Activated CD4-positive, alpha-beta T cell treated with anti-CD3 and anti-CD28 coated beads, Interleukin-2, amount 50 U/mL, for 48 hours (primary cell): ENCODE measurements around the gene PDE8B.
"Not testable (repeated sequence)": the region's sequence is repeated elsewhere in the genome, so short reads cannot be mapped to it uniquely, and the experiment has no call there.

Experiments
- DNase-seq, 2 experiments: peaks; one replicate each; pipeline ENCODE4 v3.0.0-alpha.2; 2020

Gene PDE8B

DNA sequence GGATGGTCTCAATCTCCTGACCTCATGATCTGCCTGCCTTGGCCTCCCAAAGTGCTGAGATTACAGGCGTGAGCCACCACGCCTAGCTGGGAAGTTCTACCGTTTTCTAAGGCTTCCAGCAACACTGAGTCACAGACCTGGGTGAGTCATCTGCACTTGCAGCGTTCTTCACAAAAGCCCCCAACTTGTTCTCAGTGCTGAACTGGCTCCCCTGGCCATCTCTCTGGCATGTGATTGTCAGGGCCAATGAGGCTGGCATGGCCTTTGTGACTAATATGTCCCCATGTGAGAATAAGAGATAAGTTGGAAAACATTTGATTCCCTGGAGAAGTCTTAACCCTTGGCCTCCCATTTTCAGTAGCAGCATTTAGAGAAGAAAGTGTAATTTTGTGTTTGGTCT, 157.3 kb downstream of the PDE8B start:
- DNase-seq = peak; percentile 12 to 20

DNA sequence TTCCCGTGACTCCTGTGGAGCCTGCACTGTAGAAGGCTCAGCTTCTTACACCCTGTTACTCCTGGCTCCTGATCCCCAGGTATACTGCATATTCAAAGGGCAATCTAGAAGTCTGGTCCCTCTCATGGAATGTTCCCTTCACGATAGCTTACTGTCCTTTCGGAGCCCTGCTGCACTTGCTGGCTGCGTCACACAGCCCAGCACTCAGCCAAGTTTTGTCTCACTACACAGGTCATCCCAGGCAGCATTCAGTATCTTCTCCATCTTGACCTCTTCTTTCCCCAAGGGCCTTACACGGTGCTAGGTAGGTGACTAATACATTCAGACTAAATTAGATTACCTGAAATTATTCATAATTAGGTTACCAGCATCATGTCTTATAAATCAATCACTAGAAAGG, 157.9 kb downstream of the PDE8B start:
- DNase-seq = no peak

DNA sequence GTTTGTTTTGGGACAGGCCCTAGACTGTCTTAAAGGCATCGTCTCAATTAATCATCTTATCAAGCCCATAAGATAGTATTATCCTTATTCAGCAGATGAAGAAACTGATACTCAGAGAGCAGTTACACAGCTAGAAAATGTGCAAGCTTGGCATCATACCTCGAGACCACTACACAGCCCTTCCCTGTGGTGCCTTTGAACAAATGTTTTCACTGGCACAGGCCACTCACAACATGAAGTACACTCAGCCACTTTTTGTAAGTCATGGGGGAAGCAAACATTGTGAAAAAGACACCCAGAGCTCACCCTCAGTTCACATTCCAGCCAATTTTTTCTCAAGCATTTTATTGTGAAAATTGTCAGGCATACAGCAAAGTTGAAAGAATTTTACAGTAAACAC, 159.1 kb downstream of the PDE8B start:
- DNase-seq = no peak

DNA sequence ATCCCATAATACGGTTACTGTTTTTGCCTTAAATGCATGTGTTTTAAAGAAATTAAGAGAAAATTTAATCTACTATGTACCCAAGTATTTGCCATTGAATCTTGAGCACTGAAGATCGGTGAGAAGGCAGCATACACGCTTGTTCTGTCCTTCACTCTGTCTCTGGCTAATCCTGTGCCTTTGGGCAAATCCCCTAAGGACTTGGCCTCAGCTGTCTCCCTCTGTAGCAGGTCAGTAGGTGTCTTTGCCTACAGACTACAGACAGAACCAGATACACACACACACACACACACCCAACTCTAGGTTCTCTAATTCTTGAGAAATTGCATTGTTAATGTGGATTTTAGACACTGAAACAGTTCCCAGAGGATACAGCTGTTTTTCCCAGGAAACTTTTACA, 164.2 kb downstream of the PDE8B start:
- no peak for DNase-seq

DNA sequence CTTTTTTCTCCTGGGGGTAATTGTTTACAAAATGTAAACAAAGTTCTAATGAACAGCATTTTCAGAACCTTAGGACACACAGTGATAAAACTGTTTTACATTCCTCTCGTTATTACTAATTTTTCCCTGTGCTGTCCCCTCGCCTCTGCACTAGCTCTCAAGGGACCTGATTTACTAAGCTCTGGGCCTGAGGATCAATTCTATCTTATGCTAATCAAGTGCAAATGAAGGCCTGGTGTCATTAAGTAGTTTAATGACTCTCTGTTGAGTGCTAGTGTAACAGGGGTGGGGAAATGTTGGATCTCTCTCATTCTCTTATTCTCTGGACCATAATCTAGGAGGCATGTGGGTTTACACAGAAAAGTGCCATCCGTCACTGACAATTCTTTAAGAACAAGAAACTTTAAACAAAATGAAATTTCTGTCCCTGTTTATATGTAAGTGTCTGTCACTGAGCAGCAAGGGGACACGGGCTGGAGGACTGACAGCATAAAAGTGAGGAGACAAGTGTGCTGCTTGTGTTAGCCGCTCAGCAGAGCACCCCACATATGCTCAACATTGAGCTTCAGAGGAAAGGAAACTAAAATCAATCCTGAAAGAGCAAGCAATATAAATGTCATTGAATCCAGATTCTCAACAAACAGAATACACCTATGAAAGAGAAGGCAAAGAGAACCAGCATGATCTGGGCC, 166.3 kb downstream of the PDE8B start:
- no peak for DNase-seq

DNA sequence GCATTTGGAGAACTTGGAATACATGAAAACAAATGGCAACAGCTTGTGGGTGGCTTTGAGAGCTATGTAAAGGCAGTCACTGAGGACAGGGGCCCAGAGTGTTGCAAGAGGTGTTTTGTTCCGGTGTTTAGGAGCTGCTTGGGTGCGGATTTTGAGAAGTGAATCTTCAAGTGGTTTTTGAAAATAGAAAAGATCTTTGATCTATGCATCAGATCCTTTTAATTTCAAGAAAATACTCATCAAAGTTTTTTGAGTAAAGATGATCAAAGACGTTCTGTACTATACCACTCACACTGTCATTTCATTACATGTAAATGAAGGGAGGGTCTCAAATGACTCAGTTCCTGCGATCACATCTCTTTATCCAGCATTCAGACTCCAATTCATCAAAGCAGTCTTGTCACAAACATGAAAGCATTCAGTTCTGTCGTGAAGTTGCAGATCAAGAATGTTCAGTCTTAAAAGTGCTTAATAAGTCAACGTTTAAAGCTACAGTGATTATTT, 169.1 kb downstream of the PDE8B start:
- DNase-seq = peak; percentile 53 to 67

DNA sequence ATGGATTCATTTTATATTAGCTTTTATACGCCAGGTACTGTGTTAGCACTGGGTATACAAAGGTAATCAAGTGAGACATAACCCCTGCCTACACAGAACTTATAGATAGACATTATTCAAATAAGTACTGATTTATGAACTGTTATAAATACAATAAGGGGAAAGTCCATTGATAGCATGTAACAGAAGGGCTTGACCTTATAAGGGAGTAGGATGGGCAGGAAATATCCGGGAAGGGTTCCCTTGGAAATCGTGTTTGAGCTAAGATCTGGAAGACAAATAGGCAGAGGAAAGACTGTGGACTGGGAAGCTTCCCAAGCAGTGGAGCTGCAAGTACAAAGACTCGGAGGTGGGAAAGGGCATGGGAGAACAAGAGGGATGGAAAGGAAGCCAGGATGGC, 170.2 kb downstream of the PDE8B start:
- DNase-seq = no peak

DNA sequence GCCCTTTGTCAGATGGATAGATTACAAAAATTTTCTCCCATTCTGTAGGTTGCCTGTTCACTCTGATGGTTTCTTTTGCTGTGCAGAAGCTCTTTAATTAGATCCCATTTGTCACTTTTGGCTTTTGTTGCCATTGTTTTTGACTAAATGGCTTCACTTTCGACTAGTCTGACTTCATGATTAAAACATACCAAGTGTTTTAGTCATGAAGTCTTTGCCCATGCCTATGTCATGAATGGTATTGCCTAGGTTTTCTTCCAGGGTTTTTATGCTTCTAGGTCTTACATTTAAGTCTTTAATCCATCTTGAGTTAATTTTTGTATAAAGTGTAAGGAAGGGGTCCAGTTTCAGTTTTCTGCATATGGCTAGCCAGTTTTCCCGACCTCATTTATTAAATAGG, 172.9 kb downstream of the PDE8B start:
- not testable (repeated sequence) for DNase-seq

DNA sequence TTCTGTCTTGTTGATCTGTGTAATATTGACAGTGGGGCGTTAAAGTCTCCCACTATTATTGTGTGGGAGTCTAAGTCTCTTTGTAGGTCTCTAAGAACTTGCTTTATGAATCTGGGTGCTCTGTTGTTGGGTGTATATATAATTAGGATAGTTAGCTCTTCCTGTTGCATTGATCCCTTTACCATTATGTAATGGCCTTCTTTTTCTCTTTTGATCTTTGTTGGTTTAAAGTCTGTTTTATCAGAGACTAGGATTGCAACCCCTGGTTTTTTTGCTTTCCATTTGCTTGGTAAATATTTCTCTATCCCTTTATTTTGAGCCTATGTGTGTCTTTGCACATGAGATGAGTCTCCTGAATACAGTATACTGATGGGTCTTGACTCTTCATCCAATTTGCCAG, 175.9 kb downstream of the PDE8B start:
- not testable (repeated sequence) for DNase-seq

DNA sequence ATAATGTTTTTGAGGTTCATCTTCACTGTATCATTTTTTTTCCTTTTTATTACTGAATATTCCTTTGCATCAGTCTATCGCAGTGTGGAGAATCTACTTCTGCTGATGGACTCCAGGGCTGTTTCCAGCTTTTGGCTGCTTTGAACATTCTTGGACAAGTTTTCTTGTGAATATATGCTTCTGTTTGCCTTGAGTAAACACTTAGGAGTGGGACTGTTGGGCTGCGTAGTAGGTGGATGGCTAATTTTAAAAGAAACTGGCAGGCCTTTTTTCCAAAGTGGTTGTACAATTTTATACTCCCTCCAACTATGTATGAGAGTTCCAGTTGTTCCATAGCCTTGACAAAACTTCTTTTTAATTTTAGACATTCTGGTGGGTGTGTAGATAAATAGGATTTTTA, 179.3 kb downstream of the PDE8B start:
- DNase-seq = no peak

DNA sequence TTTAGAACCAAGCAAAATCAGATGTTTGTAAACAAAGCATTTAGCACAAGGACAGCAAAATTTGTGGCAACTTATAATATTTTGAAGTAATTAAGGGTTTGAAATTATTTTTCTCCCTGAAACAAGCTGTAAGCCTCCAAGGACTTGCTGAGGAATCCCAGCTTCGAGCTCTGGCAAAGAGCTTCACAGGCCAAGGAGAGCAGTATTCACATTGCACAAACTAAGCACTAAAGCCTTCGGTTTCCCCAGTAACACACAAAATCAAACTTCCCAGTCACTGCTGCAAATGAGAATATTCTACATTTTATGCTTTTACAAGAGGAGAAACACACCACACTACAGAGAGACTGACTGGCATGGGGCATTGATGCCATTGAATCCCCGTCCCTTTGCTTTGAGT, 179.7 kb downstream of the PDE8B start:
- no peak for DNase-seq

DNA sequence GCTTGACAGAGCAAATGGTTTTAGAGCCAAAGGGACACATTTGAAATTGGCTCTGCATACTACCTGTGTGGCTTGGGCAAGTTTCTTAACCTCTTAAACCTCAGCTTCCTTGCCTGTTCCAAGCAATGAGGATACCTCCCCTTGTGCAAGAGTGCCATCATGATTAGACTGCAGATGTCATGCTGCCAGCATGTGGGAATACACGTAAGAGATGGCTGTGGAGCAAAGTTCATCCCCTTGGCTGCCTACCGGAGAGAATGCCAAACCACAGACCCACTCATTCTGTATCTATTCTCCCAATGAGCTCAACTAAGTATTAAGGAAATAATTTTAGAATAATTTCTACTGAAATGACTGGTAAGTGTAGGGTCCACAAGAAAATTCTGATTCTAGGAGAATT, 180.3 kb downstream of the PDE8B start:
- no peak for DNase-seq

DNA sequence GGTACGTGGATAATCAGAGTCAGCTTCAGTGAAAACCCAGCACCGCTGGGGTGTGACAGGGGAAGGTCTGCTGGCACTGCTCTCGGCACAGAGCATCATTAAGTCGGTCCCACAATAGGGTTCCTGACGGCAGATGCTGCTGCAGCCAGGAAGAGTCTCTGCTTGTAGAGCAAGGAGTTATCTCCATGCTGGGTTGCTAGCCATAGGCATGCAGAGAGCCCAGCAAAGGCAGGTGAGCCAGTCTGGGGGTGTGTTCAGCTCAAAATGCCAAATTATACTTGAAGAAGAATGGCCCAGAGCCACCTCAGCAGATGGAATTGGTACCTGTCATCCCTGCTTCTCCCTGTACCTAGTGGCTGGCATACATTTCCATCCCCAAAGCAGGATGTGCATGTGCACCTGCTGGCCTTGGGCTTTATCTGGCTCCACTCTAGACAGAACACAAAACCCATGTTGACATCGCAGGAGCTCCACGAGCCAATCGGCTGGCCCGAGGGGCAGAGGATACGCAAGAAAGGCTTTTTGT, 180.8 kb downstream of the PDE8B start:
- no peak for DNase-seq

DNA sequence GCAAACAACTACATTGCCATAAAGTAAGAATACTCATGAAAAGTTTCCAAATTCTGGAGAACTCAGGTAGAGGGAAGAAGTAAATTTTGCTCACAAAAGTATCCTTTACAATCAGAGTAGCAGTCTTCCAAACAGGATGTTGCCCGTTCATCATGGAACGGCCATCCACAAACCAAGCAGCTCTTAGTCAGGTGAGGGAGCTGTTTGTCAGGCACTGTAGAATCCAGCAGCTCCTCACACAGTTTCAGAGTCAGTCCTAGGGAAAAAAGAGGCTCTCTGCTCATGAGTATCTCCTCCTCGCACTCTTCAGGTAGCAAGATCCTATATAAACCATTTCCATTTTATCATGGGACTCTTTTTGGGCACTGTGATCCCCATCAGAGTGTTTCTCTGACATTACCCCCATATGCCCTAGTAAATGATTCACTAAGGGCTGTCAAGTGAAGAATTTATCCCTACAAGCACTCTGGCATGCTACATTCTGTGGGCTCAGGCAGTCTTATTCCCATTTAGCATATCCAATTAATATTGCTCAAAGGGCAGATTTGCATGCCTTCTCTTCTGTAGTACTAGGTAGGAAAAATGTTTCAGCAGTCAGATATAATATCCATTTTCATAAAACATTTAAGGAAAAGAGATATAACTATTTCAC, 183.7 kb downstream of the PDE8B start:
- no peak for DNase-seq

DNA sequence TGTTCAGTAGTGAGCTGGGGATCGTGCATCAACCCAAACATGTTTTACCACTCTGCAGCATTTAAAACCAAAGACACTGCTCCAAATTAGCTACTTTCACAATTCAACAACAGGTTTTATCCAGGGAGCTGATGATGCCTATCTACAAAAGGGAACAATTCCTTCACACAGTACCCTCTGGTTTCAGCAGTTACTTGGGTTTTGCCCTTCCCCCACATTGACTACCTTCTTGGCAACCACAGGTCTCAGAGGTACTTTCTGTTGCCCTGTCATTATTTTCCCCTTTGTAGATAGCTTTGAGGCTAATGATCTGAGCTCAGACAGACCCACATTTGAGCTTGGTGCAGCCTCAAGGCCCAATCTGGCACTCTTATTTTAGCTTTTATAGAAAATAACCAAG, 185.5 kb downstream of the PDE8B start:
- no peak for DNase-seq

DNA sequence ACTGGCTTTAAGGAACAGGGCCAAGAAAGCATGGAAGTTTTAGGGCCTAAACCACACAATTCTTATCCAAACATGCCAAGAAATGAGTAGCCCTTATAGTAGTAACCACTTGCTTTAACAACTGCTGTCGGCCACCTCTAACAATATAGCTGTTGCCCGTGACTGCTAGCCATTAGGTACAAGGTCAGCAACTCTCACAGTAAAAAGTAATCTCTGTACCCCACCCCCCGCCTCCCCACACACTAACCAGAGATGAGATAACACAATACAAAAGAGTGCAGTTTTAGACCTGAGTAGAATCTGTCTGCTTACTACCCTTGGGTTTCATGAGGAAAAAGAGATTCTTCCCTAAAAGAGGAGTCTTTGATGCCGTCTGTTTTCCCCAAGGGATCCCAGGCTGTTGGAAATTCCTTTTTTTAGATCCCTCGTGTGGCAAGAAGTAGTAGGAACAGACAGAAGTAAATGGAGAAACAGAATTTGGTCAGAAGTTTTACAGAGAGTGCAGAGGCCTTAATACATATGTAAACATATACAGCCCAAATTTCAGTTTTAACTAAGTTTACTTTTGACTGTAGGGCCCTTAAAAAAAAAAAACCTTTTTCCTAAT, 187.3 kb downstream of the PDE8B start:
- DNase-seq = no peak

DNA sequence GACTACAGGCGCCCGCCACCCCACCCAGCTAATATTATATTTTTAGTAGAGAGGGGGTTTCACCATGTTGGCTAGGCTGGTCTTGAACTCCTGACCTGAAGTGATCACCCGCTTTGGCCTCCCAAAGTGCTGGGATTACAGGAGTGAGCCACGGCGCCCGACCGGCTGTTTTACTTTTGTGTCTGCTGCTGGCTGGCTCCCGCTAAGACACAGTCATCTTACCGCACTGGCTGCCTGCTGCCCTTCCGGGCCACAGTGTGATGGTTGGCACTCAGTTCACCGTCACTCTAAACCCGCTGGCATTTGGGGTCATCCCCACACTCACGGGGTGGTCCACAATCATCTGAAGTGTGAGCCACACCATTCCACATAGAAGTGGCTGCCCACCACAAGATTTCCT, 188.0 kb downstream of the PDE8B start:
- DNase-seq = no peak

DNA sequence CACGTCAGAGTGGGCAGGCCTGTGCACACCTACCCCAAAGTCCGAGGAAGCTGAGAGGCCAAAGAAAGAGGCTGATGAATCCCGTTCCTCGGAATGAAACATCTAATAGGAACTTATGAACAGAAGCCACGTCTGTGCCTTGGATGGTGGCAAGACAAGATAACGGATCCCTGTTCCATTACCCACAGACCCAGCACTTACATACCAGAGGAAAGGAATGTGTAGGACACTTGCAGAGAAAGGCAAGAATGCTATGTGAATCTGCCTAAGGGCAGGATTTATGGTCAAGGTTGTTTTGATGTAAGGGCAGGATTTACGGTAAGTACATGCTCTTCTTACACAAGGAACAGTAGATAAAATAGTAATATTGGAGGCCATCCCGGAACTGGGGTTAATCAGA, 188.4 kb downstream of the PDE8B start:
- no peak for DNase-seq

DNA sequence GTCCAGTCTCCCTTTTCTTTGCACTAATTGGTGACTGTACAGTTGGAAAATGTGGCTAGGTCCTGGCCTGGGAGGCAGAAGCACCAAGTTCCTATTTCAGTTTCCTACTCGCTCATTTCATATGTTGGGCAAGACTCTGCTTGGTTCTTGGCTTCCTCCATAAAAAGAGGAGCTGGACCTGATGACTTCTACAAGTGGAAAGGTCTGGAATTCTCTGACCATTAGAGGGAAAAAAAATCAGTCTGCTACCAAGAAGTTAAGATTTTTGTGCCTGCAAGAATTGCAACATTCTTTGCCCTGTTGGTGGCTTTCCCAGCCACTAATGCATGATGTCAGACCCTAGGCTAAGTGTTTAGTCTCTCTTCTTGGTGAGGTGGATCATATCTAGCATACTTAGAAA, 190.2 kb downstream of the PDE8B start:
- DNase-seq = no peak

DNA sequence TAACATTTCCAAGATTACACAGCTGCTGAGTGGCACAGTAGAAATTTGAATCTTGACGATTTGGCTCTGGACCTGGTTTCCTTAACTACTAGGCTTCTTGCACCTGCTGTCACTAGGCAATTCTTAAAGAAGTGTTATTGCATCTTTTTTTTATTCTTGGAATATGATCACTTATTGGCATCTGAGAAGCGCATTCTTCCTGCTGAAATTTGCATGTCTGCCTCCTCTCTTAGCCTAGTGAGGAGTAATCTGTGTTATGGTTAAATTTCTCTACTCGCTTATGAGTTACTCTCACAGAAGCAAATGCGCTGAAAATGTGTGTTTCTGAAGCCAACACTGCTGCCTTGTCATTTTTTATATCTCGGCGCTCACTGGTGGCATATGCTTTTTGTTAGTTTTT, 192.3 kb downstream of the PDE8B start:
- no peak for DNase-seq

DNA sequence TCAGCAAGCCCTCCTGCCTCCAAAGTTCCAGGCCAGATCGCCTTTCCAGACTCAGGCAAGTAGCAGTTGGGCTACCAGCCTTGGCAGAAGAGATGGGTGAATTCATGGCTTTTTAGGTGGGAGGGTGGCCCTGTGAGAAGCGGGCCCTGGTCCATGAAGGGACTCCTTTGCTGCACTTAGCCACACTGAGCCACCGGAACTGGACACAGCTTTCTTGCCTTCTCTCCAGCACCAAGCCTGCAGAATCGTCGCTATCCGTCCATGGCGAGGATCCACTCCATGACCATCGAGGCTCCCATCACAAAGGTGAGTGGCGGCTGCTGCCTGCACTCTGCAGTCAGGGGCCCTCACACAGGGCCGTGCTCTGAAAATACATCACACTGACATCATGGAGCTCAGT, 196.7 kb downstream of the PDE8B start:
- no peak for DNase-seq

DNA sequence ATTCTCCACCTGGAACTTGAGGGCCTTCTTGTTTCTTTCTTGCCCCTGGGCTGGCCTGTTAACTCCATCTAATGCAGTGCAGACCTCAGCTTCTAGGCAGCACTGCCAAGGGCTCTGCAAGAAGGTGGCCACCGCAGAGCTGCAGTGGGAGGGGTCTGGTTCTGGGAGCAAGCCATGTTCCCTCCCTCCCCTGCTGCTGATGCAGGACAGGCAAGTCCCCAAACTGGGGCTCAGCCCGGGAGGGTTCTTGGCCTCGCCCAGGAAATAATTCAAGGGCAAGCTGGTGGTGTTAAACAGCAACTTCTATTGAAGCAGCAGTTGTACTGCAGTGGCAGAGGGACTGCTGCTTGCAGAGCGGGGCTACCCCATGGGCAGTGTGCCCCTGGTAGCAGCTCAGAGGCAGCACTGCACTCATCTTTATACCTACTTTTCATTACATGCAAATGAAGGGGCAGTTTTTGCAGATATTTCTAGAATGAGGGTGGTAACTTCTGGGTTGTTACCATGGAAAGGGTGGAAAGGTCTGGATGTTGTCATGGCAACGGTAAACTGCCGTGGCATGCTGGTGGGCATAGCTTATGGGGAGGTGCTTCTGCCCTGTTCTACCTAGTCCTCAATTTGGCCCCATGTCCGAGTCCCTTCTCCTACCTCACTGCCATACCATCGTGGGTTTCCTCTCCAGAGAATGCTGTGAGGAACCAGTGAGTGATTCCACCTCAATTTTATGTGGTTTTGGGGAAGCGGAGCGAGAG, 199.6 kb downstream of the PDE8B start:
- DNase-seq = no peak

DNA sequence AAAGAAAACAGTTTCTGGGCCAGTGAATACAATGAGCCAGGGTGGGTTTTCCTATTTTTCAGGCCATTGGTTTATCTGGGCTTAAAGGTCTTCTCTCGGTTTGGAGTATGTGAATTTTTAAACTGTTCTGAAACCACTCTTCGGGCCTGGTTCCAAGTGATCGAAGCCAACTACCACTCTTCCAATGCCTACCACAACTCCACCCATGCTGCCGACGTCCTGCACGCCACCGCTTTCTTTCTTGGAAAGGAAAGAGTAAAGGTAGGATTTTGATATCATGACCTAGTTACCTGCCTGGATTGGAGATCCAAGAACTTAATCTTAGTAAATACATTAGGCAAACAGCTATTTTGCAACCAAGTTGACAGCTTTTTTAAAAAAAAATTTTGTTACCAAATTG, 202.6 kb downstream of the PDE8B start:
- DNase-seq = no peak
